GM19372 (cell line): ENCODE data around the gene COL4A1.

Experiments
- ATAC-seq: cut with Tn5 transposase; IDR thresholded peaks from one replicate; pipeline ENCODE4 v1.9.1; 2021; ENCODE audit warnings: mild to moderate bottlenecking, low read depth, moderate library complexity; ENCODE audit not compliant: unreplicated experiment

COL4A1 gene

GRCh38 chr13:110211735-110212134 lies 95.2 kb downstream of the COL4A1 start:
- ATAC-seq, result no peak

- ATAC-seq, result no peak
Measured at GRCh38 chr13:110211046-110211445, 95.9 kb downstream of the COL4A1 start.

GRCh38 chr13:110210604-110210985 lies 96.4 kb downstream of the COL4A1 start:
- ATAC-seq, result no peak

- no peak for ATAC-seq
Measured at GRCh38 chr13:110209950-110210603, 96.9 kb downstream of the COL4A1 start.

GRCh38 chr13:110208116-110208515 lies 98.8 kb downstream of the COL4A1 start:
- no peak for ATAC-seq

- ATAC-seq, result no peak
Measured at GRCh38 chr13:110206996-110207395, 100.0 kb downstream of the COL4A1 start.

- ATAC-seq, result no peak
Measured at GRCh38 chr13:110206185-110206584, 100.8 kb downstream of the COL4A1 start.

- ATAC-seq, result no peak
Measured at GRCh38 chr13:110201114-110201513, 105.8 kb downstream of the COL4A1 start.

- no peak for ATAC-seq
Measured at GRCh38 chr13:110200276-110200870, 106.6 kb downstream of the COL4A1 start.

- no peak for ATAC-seq
Measured at GRCh38 chr13:110199046-110199831, 107.7 kb downstream of the COL4A1 start.

GRCh38 chr13:110197471-110197870 lies 109.5 kb downstream of the COL4A1 start:
- ATAC-seq, result no peak

GRCh38 chr13:110197026-110197425 lies 109.9 kb downstream of the COL4A1 start:
- no peak for ATAC-seq

GRCh38 chr13:110195547-110196485 lies 111.1 kb downstream of the COL4A1 start:
- no peak for ATAC-seq

- no peak for ATAC-seq
Measured at GRCh38 chr13:110194451-110194850, 112.5 kb downstream of the COL4A1 start.

- no peak for ATAC-seq
Measured at GRCh38 chr13:110193491-110193890, 113.5 kb downstream of the COL4A1 start.

GRCh38 chr13:110192472-110192871 lies 114.5 kb downstream of the COL4A1 start:
- no peak for ATAC-seq

- no peak for ATAC-seq
Measured at GRCh38 chr13:110187641-110188161, 119.3 kb downstream of the COL4A1 start.

- ATAC-seq, result no peak
Measured at GRCh38 chr13:110186231-110186855, 120.6 kb downstream of the COL4A1 start.

GRCh38 chr13:110185696-110186095 lies 121.3 kb downstream of the COL4A1 start:
- ATAC-seq, result no peak

GRCh38 chr13:110183910-110184309 lies 123.0 kb downstream of the COL4A1 start:
- no peak for ATAC-seq
